DMS153 treated with DMSO at 0.1 percent for 48 hours (cell line): Measurements from ENCODE around the gene PNPLA8.
A peak's percentile ranks its signal among the peaks of the same experiment; 100 is the strongest.

ENCODE experiments used
- DNase-seq: peaks from one replicate; lab custom pipeline; 2025; ENCODE audit not compliant: unreplicated experiment; lab: John Stamatoyannopoulos, UW

PNPLA8 gene

DNA sequence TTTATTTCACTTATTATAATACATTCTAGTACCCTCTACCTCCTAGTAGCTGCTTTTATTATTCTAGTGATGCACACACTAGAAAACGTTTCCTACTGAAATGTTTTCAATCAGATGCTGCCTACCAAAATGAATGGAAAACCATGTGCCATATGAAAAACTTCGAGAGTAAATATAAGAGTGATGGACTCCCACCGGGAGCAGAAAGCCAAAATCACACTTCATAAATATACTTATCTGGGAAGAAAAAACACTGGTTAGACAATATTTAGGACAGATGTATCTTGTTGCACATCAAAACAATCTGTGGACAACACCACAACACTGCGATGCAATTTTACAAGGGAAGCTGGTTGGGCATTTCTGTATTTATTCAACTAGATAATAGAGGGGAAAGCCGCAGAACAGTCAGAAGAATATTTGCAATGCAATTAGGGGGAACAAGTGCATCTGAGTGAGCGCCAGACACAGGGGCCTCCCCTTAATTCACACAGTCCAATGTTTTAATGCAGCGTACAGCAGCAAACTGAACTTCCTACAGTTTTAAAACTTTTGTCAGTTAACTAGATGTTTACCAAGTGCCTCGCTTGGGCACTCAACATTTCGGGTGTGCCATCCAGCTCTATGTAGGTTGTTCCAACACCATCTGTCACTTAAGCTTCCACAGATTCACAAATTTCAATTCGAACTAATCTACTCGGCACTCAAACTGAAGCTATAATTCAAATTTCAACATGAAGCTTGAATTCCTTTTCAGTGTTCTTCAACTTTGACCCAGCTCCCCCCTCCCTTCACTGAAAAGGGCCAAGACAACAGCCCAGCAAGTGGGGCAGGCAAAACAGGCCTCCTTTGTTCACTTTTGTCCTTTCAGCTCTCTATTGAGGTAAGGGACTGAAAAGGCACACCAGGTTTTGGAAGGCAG lies 77.1 kb downstream of the PNPLA8 start:
- DNase-seq = peak; percentile 64

DNA sequence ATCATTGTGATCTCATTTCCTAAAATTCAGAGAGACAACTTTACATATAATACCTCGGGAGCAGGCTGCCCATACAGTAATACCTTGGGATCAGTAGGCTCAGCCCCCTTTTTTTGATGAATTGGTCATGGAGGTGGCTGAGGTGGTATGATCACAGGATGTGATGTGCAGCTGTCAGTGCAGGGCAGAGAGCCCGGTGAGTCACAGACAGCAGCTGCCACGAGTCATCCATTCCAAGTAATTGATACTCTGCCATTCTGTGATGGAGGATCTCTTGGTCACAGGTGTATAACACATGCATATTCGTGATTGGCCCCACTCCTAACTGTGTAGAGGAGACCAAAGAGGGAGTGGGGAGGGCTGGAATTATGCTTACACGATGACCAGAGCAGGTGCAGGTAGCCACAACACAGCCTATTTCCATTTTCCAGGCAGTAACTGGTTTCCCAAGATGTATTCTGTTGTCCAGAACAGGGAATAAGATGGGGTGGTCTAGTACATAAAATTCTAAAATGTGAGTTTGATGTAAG lies 83.8 kb downstream of the PNPLA8 start:
- DNase-seq = peak; percentile 59

DNA sequence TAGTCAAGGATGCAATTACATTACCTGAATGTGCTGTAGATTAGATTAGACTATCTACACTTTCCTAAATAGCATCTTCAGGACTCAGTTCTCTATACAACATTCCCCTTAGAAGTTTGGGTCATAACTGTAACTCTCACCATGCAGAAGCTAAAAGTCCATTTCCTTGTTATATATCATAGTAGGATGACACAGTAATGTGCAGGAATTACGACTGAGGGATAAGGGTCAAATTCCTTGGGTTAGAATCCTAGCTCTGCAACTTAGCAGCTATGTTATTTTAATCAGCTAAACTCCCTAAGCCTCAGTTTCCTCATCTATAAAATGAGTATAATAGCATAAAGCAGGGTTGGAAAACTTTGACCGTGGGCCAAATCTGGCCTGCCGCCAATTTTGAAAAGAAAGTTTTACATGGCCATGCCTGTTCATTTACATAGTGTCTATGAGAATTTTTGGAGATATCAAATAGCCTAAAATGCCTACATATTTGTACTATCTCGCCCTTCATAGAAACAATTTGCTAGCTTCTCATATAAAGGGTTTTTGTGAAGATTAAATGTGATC lies 84.5 kb downstream of the PNPLA8 start:
- no peak for DNase-seq

- DNase-seq = no peak
Measured at GRCh38 chr7:108440613-108441012, 85.3 kb downstream of the PNPLA8 start.

DNA sequence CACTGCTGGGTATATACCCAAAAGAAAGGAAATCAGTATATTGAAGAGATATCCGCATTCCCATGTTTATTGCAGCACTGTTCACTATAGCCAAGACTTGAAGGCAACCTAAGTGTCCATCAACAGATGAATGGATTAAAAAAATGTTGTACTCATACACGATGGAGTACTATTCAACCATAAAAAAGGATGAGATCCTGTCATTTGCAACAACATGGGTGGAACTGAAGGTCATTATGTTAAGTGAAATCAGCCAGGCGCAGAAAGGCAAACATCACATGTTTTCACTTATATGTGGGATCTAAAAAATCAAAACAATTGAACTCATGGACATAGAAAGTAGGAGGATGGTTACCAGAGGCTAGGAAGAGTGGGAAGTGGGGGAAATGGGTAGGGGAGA lies 89.0 kb downstream of the PNPLA8 start:
- no peak for DNase-seq

- no peak for DNase-seq
Measured at GRCh38 chr7:108434010-108434409, 91.9 kb downstream of the PNPLA8 start.

DNA sequence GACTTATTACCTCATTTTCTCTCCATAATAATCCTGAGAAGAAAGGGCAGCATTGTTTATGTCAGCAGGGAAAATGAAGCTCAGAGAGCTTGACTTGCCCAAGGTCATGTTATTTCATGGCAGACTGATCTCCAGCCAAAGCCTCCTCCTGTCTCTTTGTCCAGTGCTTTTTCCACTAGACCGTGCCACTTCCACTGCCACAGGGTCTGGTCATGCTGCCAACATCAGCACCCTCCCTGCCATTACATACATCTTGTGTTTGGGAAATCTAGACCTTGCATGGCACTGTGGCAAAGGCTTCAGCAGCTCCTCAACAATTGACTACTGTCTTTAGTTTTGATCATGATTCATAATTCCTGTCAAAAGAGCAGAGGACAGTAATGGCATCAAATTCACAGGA lies 94.8 kb downstream of the PNPLA8 start:
- no peak for DNase-seq

DNA sequence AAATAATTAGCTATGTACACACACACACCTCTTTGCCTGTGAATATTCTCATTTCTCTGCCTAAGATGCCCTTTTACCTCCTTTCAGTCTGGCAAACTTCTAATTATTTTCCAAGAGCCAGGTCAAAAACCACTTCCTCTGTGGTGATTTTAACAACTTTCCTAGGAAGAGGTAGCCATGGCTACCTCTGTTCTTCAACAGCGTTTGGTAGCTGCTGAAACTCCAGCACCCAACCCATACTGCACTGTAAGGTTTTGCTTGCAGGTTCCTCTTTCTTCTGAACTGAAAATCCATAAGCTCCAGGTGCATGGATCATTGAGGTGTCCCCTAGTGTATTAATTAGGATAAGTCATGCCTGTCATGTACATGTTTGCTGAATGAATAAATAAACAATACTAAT lies 95.3 kb downstream of the PNPLA8 start:
- DNase-seq = no peak

GRCh38 chr7:108427766-108428165 lies 98.2 kb downstream of the PNPLA8 start:
- DNase-seq = no peak

DNA sequence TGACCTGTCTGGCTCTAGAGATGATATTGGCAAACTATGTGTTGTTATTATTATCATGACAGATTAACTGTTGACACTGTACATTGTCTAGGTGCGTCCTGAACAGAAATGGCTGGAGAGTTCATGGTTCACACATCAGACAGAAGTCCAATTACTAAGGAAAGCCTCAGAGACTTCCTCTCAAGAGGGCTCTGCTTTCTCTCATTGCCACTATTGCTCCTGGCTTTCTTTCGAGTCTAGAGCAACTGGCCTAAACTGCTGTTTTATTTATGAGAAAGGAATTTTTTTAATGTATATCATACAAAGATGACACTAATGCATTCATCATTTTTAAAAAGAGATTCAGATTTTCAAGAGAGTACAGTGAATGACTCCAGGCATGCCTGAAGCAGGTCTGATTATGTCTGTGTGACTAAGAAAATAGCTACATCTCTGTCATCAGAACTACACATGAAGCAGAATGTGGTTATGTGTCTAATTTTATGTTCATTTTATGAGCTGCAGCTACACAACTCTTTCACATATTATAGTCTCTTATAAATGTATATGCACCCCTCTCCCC lies 100.1 kb downstream of the PNPLA8 start:
- no peak for DNase-seq

DNA sequence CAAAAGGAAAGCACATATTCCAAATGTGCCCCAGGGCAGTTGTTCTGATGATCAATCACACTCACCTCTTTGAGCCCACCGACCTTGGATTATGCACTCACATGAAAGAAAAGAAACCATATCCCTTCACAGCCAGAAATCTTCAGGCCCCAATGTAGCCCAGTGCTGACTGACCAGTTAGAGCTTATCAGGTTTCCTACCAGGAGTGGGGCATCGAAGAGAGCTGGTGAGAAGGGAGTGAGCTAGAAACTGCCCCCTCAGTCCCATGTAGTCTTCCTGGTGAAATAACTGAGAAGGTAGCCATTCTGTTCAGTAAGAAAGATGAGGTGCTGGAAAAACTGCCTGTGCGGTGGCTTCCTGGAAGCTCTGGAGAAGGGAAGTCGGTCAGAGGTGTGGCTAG lies 101.9 kb downstream of the PNPLA8 start:
- DNase-seq = no peak

DNA sequence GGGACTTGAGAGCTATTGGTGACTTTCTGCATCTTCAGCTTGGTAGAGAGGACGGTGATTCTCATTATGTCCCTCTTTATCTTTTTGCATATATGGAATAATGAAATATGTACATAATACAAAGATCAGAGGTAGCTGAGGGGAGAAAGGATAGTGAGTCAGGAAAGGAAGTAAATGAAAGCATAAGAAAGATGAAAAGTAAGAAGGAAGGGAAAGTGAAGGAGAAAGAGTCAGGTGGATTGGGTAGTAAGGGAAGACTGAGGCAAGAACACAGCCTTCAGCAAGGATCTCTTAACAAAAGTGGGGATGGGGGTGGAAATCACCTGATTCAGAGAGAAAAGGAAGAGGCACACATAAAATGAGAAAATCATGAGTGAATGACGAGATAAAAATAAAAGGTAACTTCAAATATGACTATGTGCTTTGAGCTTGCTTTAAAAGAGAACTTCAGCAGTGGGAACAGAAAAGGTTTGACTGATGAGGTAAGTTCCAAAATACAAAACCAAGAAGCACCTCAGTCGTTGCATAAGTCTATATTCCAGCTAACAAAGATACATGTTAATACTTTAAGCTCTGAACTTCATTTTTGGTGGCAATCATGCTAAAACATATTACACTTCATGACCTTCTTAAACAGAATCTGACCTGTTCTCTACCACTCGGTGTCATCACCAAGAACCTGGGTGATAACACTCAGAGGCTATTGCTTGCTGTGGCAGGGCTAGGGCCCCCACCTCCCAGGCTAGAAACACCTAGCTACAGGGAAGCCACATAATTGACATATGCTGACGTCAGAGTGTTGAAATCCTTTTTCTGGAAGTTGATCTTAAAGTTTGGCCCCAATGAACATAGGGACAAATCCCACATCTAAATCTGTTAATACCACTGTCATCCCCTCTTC lies 102.6 kb downstream of the PNPLA8 start:
- no peak for DNase-seq

DNA sequence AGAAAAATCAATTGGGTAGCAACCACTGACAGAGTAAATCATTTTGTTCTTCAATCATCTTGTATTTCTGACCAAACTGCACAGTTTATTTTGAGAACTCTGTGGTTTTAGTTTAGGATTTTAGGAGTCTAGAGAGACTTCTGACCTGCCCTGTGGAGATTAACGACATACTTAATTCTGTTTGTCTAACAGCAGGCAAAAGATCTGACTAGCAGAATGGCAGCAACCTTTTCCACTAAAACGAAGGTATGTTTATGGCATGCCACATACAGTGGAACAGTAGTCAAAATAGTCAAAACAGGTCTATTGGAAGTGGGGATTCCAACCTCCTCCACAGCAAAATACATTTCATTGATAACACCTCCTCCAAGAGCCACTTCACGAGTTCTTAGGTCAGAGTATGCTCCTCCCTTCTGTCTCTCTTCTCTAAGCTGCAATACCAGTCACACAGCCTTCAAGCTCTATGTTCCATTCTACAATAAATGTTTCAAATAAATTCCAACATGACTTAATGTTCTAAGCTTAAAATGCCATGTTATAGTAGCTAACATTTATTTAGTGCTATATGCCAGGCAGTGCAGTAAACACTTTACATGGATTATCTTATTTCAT lies 104.1 kb downstream of the PNPLA8 start:
- no peak for DNase-seq
